Right lobe of liver (tissue), 6 donors: ENCODE measurements around the gene OSBPL10. TPM values are rescaled to one million over a fixed set of nuclear protein-coding genes. Genes with fewer than 3 reads are reported as not detected.

ENCODE experiments used
- ATAC-seq, 4 donors: fragments of 200-7000 bp; cut with Tn5 transposase; one replicate each; pipeline ENCODE4 v1.9.1; 2020; ENCODE audit warnings: mild to moderate bottlenecking in 4 of 4, moderate library complexity in 4 of 4
- DNase-seq, 3 donors: peaks; one replicate each; pipeline ENCODE4 v3.0.0-alpha.2; 2020
- H3K27ac ChIP-seq, 3 donors: fragments of 200-600 bp; one replicate each; pipeline ENCODE4 v1.8.0; 2022
- H3K27me3 ChIP-seq, 2 donors: fragments of 200-600 bp; one replicate each; pipeline ENCODE4 v1.8.0; 2022
- H3K36me3 ChIP-seq, 4 donors: fragments of 200-600 bp; sonication (generic) in 1 of 4; one replicate each; pipeline versions ENCODE4 v1.5.1 to v1.8.0; 2017 to 2022; ENCODE audit warnings: control low read depth in 1 of 4
- H3K4me1 ChIP-seq, 4 donors: fragments of 200-600 bp; sonication (generic) in 1 of 4; one replicate each; pipeline versions ENCODE4 v1.5.1 to v1.8.0; 2017 to 2022; ENCODE audit warnings: control low read depth in 1 of 4
- H3K4me3 ChIP-seq, 3 donors: fragments of 200-600 bp; one replicate each; pipeline ENCODE4 v1.8.0; 2022
- H3K9me3 ChIP-seq, 4 donors: fragments of 200-600 bp; sonication (generic) in 1 of 4; one replicate each; pipeline versions ENCODE4 v1.5.1 to v1.8.0; 2017 to 2022; ENCODE audit warnings: control low read depth in 1 of 4
- POLR2A ChIP-seq: fragments of 450-650 bp; IDR thresholded peaks from one replicate; pipeline ENCODE4 v1.6.1; 2017; ENCODE audit warnings: antibody characterized with exemption, mild to moderate bottlenecking
- WGBS: methylation state at CpG from one replicate; pipeline ENCODE4 v1.1.6; 2018; ENCODE audit warnings: low coverage, low lambda C conversion rate; ENCODE audit not compliant: insufficient coverage; ENCODE audit errors: missing lambda C conversion rate; 5-methylcytosine and 5-hydroxymethylcytosine counted together
- intact Hi-C, 2 donors: fragments of 100-400 bp; cut with DNase I; formaldehyde crosslinking; loops; one replicate each; pipeline versions ENCODE4 v1.11.2 to v1.14.1; 2022
- total RNA-seq, 6 experiments: library from RNA; depleted of rRNA in 2 of 6; stranded (reverse); fragments of >200 nt in 2 of 6; fragmentation: NEBNext Ultra II Directional in 3 of 6; extraction: Animal tissue kit (Norgen Biotek cat#: 25700) in 3 of 6; gene quantifications; one replicate each; pipeline versions ENCODE4 v1.1.0 to v1.2.4, GENCODE V29; 2016 to 2023
- TF ChIP-seq, protein P1 (sequence below), 4 donors: fragments of 200-600 bp in 3 of 4; fragments of 450-650 bp in 1 of 4; IDR thresholded peaks; one replicate each; pipeline versions ENCODE4 v1.5.1 to v1.8.0; 2016 to 2022; ENCODE audit warnings: antibody characterized with exemption in 4 of 4, mild to moderate bottlenecking in 2 of 4
- donor health status: DM: no; HTN: yes; CAD: no.
- donor health status: DM: no; HTN: no; CAD: no.
- donor health status: DM: no; HTN: no; CAD: no.
- donor health status: DM: no; HTN: yes; CAD: no.
- donor health status: DM: no; HTN: yes; CAD: no.

Gene OSBPL10
- total RNA-seq, 6 experiments from 2014 or later, result 2.2 to 13.0 (median 3.7) TPM

DNA sequence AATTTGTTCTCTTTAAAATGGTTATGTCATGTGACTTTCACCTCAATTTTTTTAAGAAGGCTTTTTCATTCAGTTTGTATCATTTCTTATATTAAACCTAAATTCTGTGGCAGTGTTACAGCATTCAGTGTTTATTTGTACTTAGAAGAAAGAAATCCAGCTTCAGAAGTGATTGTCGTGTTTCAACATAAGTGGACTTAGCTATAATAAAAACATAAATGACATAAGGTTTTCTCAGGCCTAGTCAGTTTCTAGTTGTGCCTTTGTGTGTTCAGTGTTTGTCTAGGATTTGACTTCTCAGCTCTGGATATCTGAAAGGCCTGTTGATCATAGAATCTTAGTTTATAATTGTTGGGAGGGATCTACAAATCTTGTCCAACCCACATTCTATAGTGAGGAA lies 367.9 kb downstream of the OSBPL10 start:
- TF ChIP-seq, protein P1, sequence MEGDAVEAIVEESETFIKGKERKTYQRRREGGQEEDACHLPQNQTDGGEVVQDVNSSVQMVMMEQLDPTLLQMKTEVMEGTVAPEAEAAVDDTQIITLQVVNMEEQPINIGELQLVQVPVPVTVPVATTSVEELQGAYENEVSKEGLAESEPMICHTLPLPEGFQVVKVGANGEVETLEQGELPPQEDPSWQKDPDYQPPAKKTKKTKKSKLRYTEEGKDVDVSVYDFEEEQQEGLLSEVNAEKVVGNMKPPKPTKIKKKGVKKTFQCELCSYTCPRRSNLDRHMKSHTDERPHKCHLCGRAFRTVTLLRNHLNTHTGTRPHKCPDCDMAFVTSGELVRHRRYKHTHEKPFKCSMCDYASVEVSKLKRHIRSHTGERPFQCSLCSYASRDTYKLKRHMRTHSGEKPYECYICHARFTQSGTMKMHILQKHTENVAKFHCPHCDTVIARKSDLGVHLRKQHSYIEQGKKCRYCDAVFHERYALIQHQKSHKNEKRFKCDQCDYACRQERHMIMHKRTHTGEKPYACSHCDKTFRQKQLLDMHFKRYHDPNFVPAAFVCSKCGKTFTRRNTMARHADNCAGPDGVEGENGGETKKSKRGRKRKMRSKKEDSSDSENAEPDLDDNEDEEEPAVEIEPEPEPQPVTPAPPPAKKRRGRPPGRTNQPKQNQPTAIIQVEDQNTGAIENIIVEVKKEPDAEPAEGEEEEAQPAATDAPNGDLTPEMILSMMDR (IDR thresholded peaks at IDR 0.05), result no peak
- no peak for TF ChIP-seq POLR2A
- Histone ChIP-seq H3K4me3 (no peak overlapping the region), H3K36me3 (peaks cover 0 to 5% (median 3%) of the 10 kb centered on the region in 4 donors), H3K4me1 (peaks cover 0 to 7% (median 0%) of the 10 kb centered on the region in 4 donors), H3K9me3 (no peaks in the 10 kb centered on the region), H3K27me3 (no peaks in the 10 kb centered on the region), H3K27ac (no peak overlapping the region)
- intact Hi-C loops, result no loop called here
- DNase-seq (no peak), ATAC-seq (no peak)
- 95% methylated on average over 1 of the region's 1 CpG for WGBS

Other genes starting within 250 kb of the OSBPL10 start
- under 1 TPM in 5 of 6 experiments, not detected in 1; 0.06 to 0.39 (median 0.13) TPM for gene ZNF860, start 488 bp upstream of the OSBPL10 start, total RNA-seq
- gene GPD1L, start 125.4 kb upstream of the OSBPL10 start, total RNA-seq, result 1 to 10 TPM; 1.5 to 3.3 (median 2.6) TPM